ENCODE data around the gene MELTF. TPM values are rescaled to one million over a fixed set of nuclear protein-coding genes. Genes with fewer than 3 reads are reported as not detected.

Gene MELTF
- total and polyA plus RNA-seq, 9 of the 15 experiments (the other 6 are each of a cell fraction or from before 2014, with no cell fraction given), result 0.35 to 10.5 (median 4.5) TPM

DNA sequence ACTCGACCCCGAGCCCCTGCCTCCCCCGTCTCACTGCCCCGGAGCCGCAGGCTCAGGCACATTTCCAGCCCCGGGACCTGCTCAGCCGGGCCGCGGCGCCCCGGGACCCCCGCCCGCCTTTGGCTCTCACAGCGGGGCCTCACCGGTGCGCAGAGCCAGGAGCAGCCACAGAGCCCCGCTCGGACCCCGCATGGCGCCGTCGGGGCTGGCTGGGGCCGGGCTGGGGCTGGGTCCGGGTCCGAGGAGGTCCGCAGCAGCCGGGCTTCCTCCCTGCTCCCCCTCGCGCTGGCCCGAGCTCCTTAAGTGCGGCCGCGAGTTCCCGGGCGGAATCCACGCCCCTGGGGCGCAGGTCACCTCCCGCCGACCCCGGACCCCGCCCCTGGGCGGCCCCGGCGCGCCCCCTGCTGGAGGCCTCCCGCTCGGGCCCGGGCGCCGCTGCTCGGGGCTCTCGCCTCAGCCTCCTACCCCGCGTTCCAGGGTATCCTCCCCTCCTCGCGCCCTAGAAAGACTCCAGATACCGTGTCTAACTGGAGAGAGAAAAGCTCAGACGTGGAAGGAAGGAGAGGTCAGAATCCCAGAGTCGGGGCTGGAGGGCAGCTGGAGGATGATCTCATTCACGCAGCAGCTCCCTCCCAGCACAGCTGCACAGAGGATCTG, at the start of gene MELTF (continued):
- TF ChIP-seq, protein P1, sequence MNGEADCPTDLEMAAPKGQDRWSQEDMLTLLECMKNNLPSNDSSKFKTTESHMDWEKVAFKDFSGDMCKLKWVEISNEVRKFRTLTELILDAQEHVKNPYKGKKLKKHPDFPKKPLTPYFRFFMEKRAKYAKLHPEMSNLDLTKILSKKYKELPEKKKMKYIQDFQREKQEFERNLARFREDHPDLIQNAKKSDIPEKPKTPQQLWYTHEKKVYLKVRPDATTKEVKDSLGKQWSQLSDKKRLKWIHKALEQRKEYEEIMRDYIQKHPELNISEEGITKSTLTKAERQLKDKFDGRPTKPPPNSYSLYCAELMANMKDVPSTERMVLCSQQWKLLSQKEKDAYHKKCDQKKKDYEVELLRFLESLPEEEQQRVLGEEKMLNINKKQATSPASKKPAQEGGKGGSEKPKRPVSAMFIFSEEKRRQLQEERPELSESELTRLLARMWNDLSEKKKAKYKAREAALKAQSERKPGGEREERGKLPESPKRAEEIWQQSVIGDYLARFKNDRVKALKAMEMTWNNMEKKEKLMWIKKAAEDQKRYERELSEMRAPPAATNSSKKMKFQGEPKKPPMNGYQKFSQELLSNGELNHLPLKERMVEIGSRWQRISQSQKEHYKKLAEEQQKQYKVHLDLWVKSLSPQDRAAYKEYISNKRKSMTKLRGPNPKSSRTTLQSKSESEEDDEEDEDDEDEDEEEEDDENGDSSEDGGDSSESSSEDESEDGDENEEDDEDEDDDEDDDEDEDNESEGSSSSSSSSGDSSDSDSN (IDR thresholded peaks at IDR 0.05; ENCODE audit: borderline replicate concordance in 1 of 2, low read depth in 2 of 2, low read length in 2 of 2), result 0 out of 4 replicates have a peak, but pooled peaks of 1 of the 2 experiments have one; percentile 50
- TF ChIP-seq, protein P2, sequence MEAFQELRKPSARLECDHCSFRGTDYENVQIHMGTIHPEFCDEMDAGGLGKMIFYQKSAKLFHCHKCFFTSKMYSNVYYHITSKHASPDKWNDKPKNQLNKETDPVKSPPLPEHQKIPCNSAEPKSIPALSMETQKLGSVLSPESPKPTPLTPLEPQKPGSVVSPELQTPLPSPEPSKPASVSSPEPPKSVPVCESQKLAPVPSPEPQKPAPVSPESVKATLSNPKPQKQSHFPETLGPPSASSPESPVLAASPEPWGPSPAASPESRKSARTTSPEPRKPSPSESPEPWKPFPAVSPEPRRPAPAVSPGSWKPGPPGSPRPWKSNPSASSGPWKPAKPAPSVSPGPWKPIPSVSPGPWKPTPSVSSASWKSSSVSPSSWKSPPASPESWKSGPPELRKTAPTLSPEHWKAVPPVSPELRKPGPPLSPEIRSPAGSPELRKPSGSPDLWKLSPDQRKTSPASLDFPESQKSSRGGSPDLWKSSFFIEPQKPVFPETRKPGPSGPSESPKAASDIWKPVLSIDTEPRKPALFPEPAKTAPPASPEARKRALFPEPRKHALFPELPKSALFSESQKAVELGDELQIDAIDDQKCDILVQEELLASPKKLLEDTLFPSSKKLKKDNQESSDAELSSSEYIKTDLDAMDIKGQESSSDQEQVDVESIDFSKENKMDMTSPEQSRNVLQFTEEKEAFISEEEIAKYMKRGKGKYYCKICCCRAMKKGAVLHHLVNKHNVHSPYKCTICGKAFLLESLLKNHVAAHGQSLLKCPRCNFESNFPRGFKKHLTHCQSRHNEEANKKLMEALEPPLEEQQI (IDR thresholded peaks at IDR 0.05), result no peak
- no peak for TF ChIP-seq EWSR1 (IDR thresholded peaks at IDR 0.05; ENCODE audit: borderline replicate concordance, low read depth, partially characterized antibody)
- TF ChIP-seq NR2C2 (CRISPR knock-in tag; IDR thresholded peaks at IDR 0.05), result no peak
- peak; percentile 86 for TF ChIP-seq NR2C2 (tag; IDR thresholded peaks at IDR 0.05)
- no peak for TF ChIP-seq HMBOX1 (IDR thresholded peaks at IDR 0.05)
- TF ChIP-seq, protein P3, sequence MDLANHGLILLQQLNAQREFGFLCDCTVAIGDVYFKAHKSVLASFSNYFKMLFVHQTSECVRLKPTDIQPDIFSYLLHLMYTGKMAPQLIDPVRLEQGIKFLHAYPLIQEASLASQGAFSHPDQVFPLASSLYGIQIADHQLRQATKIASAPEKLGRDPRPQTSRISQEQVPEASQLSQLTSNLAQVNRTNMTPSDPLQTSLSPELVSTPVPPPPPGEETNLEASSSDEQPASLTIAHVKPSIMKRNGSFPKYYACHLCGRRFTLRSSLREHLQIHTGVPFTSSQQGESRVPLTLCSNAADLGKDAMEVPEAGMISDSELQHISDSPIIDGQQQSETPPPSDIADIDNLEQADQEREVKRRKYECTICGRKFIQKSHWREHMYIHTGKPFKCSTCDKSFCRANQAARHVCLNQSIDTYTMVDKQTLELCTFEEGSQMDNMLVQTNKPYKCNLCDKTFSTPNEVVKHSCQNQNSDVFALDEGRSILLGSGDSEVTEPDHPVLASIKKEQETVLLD (IDR thresholded peaks at IDR 0.05), result no peak
- 0 out of 4 replicates have a peak, but pooled peaks of 1 of the 2 experiments have one; percentile 48 for TF ChIP-seq TEAD1 (CRISPR knock-in tag; IDR thresholded peaks at IDR 0.05)
- no peak for TF ChIP-seq PPARD (CRISPR knock-in tag; IDR thresholded peaks at IDR 0.05)
- no peak for TF ChIP-seq TRIM28 (IDR thresholded peaks at IDR 0.05)
- TF ChIP-seq ZNF699 (CRISPR knock-in tag; IDR thresholded peaks at IDR 0.05; ENCODE audit: insufficient replicate concordance), result no peak
- TF ChIP-seq CREBBP (IDR thresholded peaks at IDR 0.05; ENCODE audit: low read depth, low read length), result no peak
- TF ChIP-seq, protein P4, sequence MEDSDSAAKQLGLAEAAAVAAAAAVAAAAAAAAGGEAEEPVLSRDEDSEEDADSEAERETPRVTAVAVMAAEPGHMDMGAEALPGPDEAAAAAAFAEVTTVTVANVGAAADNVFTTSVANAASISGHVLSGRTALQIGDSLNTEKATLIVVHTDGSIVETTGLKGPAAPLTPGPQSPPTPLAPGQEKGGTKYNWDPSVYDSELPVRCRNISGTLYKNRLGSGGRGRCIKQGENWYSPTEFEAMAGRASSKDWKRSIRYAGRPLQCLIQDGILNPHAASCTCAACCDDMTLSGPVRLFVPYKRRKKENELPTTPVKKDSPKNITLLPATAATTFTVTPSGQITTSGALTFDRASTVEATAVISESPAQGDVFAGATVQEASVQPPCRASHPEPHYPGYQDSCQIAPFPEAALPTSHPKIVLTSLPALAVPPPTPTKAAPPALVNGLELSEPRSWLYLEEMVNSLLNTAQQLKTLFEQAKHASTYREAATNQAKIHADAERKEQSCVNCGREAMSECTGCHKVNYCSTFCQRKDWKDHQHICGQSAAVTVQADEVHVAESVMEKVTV (CRISPR knock-in tag; IDR thresholded peaks at IDR 0.05), result peak; percentile 43; the same call in 1 of the 2 replicates
- no peak for TF ChIP-seq SMAD1 (IDR thresholded peaks at IDR 0.05; ENCODE audit: low read depth, low read length, partially characterized antibody)

Measured in K562 (cell line).